ENCODE results near the gene S1PR3. TPM values are rescaled to one million over a fixed set of nuclear protein-coding genes. Genes with fewer than 3 reads are reported as not detected.

Gene S1PR3
- total RNA-seq, 1 donor from 2014 or later, result 37.9 TPM

DNA sequence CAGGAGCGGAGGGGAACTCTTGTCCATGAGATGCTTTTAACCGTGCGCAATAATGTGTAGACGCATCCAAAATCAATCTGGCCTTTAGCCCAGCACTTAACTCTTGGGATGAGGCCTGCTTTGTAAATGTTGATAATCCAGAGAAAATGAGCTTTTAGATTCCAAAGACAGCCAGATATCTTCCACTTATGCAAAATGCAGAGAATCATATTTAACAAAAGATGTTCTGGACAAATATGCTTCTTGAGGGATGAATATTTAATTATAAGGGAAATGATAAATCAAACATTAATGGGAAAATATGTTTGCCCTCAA lies 5.6 kb downstream of the S1PR3 start:
- Mint-ChIP-seq H3K27me3 (peaks cover 20% of the 10 kb centered on the region), H3K27ac (no peak overlapping the region), H3K4me3 (no peak overlapping the region), H3K36me3 (peaks cover 28% of the 10 kb centered on the region), H3K9me3 (no peaks in the 10 kb centered on the region), H3K4me1 (ENCODE audit: unreplicated experiment) (peaks cover 44% of the 10 kb centered on the region)
- TF ChIP-seq, protein P1, sequence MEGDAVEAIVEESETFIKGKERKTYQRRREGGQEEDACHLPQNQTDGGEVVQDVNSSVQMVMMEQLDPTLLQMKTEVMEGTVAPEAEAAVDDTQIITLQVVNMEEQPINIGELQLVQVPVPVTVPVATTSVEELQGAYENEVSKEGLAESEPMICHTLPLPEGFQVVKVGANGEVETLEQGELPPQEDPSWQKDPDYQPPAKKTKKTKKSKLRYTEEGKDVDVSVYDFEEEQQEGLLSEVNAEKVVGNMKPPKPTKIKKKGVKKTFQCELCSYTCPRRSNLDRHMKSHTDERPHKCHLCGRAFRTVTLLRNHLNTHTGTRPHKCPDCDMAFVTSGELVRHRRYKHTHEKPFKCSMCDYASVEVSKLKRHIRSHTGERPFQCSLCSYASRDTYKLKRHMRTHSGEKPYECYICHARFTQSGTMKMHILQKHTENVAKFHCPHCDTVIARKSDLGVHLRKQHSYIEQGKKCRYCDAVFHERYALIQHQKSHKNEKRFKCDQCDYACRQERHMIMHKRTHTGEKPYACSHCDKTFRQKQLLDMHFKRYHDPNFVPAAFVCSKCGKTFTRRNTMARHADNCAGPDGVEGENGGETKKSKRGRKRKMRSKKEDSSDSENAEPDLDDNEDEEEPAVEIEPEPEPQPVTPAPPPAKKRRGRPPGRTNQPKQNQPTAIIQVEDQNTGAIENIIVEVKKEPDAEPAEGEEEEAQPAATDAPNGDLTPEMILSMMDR (conservative IDR thresholded peaks at IDR 0.05), result no peak
- DNase-seq (ENCODE audit: extremely low spot score, unreplicated experiment), result no peak

DNA sequence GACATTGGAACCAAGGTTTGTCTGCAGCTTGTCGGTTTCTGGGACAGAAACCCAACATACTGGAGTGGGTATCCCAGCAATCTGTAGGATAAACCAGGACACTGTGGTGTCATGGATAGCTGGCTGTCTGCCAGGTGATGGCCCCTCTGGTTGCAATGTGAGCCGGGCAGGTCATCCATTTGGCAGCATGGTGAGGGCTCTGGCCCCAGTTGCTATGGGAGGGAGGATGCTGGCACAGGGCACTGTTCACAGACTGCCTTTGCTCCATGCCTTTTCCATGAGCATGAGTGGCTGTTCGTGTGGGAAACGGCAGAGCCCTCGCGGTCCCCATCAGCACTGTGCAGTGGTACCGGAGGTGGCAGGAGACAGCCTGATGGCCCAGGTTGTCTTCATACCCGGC lies 6.4 kb downstream of the S1PR3 start:
- DNase-seq (ENCODE audit: extremely low spot score, unreplicated experiment), result peak; percentile 52
- TF ChIP-seq, protein P1 (conservative IDR thresholded peaks at IDR 0.05), result no peak
- peaks cover 41% of the 10 kb centered on the region for H3K4me1 Mint-ChIP-seq (ENCODE audit: unreplicated experiment)
- H3K36me3 Mint-ChIP-seq, result peaks cover 28% of the 10 kb centered on the region
- H3K27ac Mint-ChIP-seq, result no peak overlapping the region
- H3K9me3 Mint-ChIP-seq, result no peaks in the 10 kb centered on the region
- no peak overlapping the region for H3K4me3 Mint-ChIP-seq
- peaks cover 15% of the 10 kb centered on the region for H3K27me3 Mint-ChIP-seq

DNA sequence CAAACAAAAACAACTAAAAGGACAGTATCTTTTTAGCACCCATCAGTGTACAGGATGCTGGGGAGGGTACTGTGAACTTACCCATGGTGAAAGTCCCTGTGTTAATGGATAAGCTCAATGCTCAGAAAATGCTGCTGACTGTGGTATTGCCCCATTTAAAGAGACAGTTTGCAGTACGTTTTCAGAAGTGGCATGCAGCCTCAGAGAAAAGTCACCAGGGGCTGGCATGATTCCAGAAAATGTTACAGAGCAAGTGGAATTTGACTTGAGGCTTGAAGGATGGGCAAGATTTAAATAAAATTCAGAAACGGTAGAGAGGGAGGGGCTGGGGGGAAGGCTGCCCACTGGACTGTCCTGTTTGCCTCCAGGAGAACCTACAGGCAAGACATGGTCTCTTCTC lies 7.2 kb downstream of the S1PR3 start:
- peak overlapping the region; percentile 66 for H3K4me3 Mint-ChIP-seq
- peaks cover 35% of the 10 kb centered on the region for H3K36me3 Mint-ChIP-seq
- H3K4me1 Mint-ChIP-seq (ENCODE audit: unreplicated experiment), result peaks cover 37% of the 10 kb centered on the region
- TF ChIP-seq, protein P1 (conservative IDR thresholded peaks at IDR 0.05), result no peak
- H3K27ac Mint-ChIP-seq, result peak overlapping the region; percentile 78
- DNase-seq (ENCODE audit: extremely low spot score, unreplicated experiment), result no peak
- no peaks in the 10 kb centered on the region for H3K9me3 Mint-ChIP-seq
- peaks cover 11% of the 10 kb centered on the region for H3K27me3 Mint-ChIP-seq

DNA sequence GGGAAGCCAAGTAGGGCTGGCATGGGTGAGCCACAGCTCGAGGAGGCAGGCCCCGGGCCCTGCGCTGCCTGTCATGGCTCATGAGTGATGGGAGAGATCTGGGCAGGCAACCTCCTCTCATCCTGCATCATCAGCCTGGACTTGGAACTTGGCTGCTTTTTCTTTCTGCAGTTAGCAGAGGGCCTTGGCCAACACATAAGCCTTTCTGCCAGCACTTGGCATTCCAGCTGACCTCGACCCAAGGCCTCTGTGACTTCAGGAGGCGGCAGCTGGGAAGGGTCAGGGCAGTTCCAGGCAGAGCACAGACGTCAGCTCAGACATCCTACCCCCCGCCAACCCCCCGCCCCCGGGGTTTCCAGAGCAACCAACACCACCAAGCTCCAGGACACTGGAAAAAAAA lies 7.6 kb downstream of the S1PR3 start:
- peaks cover 37% of the 10 kb centered on the region for H3K4me1 Mint-ChIP-seq (ENCODE audit: unreplicated experiment)

DNA sequence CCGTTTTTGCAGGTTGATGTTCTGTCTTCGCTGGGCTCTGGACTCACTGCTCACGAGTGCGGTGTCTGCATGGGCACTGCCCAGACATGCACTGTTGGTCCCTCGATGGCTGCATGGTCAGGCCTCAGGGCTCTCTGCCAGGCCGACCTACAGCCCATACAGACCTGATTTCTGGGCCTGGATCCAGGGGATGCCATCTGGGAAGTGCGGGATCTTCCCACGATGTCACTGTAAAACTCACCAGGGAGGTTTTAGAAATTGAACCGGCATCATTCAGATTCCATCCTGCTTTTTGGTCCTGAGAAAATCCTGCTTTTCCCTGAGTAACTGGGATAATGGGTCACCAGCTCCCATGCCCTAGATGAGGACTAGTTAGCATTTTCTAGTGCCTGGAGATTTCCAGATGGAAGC lies 9.1 kb downstream of the S1PR3 start:
- Mint-ChIP-seq H3K27ac (no peak overlapping the region), H3K9me3 (no peaks in the 10 kb centered on the region), H3K27me3 (peaks cover 9% of the 10 kb centered on the region), H3K4me3 (no peak overlapping the region), H3K36me3 (peaks cover 35% of the 10 kb centered on the region), H3K4me1 (ENCODE audit: unreplicated experiment) (peaks cover 28% of the 10 kb centered on the region)
- TF ChIP-seq, protein P1 (conservative IDR thresholded peaks at IDR 0.05), result no peak
- DNase-seq (ENCODE audit: extremely low spot score, unreplicated experiment), result peak; percentile 64

More for the DNA sequence above, 7.6 kb downstream of the S1PR3 start:
- Mint-ChIP-seq H3K9me3 (no peaks in the 10 kb centered on the region), H3K27me3 (peaks cover 11% of the 10 kb centered on the region), H3K4me3 (peak overlapping the region; percentile 66), H3K27ac (peak overlapping the region; percentile 78), H3K36me3 (peaks cover 39% of the 10 kb centered on the region)
- peak; percentile 65 for DNase-seq (ENCODE audit: extremely low spot score, unreplicated experiment)
- TF ChIP-seq, protein P1 (conservative IDR thresholded peaks at IDR 0.05), result no peak
